Activated naive CD8-positive, alpha-beta T cell treated with anti-CD3 and anti-CD28 coated beads for 36 hours (primary cell): ENCODE results near the gene MIEF1. TPM values are rescaled to one million over a fixed set of nuclear protein-coding genes. Genes with fewer than 3 reads are reported as not detected.

Experiments used
- DNase-seq: peaks from one replicate; pipeline ENCODE4 v3.0.0; 2021
- H3K27ac Mint-ChIP-seq: one replicate; pipeline ENCODE4 v1.8.0; 2022; ENCODE audit warnings: mild to moderate bottlenecking, moderate library complexity, mixed read lengths
- H3K27me3 Mint-ChIP-seq: one replicate; pipeline ENCODE4 v1.8.0; 2022; ENCODE audit warnings: mild to moderate bottlenecking, mixed read lengths
- H3K36me3 Mint-ChIP-seq: one replicate; pipeline ENCODE4 v1.8.0; 2021; ENCODE audit warnings: mild to moderate bottlenecking, mixed read lengths
- H3K4me1 Mint-ChIP-seq: one replicate; pipeline ENCODE4 v1.8.0; 2021; ENCODE audit warnings: mixed read lengths
- H3K4me3 Mint-ChIP-seq: one replicate; pipeline ENCODE4 v1.8.0; 2022; ENCODE audit warnings: mild to moderate bottlenecking, moderate library complexity, mixed read lengths
- H3K9me3 Mint-ChIP-seq: one replicate; pipeline ENCODE4 v1.8.0; 2022; ENCODE audit warnings: mixed read lengths
- total RNA-seq, 2 experiments: library from RNA; stranded (reverse); gene quantifications; one replicate each; pipeline ENCODE4 v1.2.3, GENCODE V29; 2021

Gene MIEF1
- total RNA-seq, 2 experiments from 2014 or later: 62.9 to 65.0 TPM

GRCh38 chr22:39524089-39524752 lies 22.1 kb downstream of the MIEF1 start:
- no peaks in the 10 kb centered on the region for H3K9me3 Mint-ChIP-seq
- H3K36me3 Mint-ChIP-seq: peaks cover 69% of the 10 kb centered on the region
- DNase-seq: no peak
- peaks cover 65% of the 10 kb centered on the region for H3K4me1 Mint-ChIP-seq
- peak overlapping the region; percentile 40 for H3K4me3 Mint-ChIP-seq
- H3K27me3 Mint-ChIP-seq: peaks cover 10% of the 10 kb centered on the region
- peak overlapping the region; percentile 62 for H3K27ac Mint-ChIP-seq

GRCh38 chr22:39524753-39525657 lies 22.9 kb downstream of the MIEF1 start:
- no peaks in the 10 kb centered on the region for H3K9me3 Mint-ChIP-seq
- H3K36me3 Mint-ChIP-seq: peaks cover 76% of the 10 kb centered on the region
- H3K4me3 Mint-ChIP-seq: peak overlapping the region; percentile 40
- H3K27me3 Mint-ChIP-seq: peaks cover 9% of the 10 kb centered on the region
- H3K4me1 Mint-ChIP-seq: peaks cover 72% of the 10 kb centered on the region
- H3K27ac Mint-ChIP-seq: peak overlapping the region; percentile 86
- no peak for DNase-seq

- H3K4me1 Mint-ChIP-seq: peaks cover 76% of the 10 kb centered on the region
- H3K27ac Mint-ChIP-seq: peak overlapping the region; percentile 86
- peaks cover 78% of the 10 kb centered on the region for H3K36me3 Mint-ChIP-seq
- no peaks in the 10 kb centered on the region for H3K9me3 Mint-ChIP-seq
- H3K4me3 Mint-ChIP-seq: no peak overlapping the region
- H3K27me3 Mint-ChIP-seq: peaks cover 3% of the 10 kb centered on the region
- DNase-seq: no peak
Measured at GRCh38 chr22:39525658-39525975, 23.5 kb downstream of the MIEF1 start.

GRCh38 chr22:39526736-39527171 lies 24.7 kb downstream of the MIEF1 start:
- Mint-ChIP-seq H3K4me3 (peak overlapping the region; percentile 4), H3K27me3 (peaks cover under 1% of the 10 kb centered on the region), H3K27ac (peak overlapping the region; percentile 75), H3K9me3 (no peaks in the 10 kb centered on the region), H3K36me3 (peaks cover 76% of the 10 kb centered on the region), H3K4me1 (peaks cover 85% of the 10 kb centered on the region)
- DNase-seq: no peak

GRCh38 chr22:39527481-39527961 lies 25.4 kb downstream of the MIEF1 start:
- Mint-ChIP-seq H3K4me1 (peaks cover 80% of the 10 kb centered on the region), H3K36me3 (peaks cover 75% of the 10 kb centered on the region)

GRCh38 chr22:39528080-39528661 lies 26.1 kb downstream of the MIEF1 start:
- H3K4me3 Mint-ChIP-seq: peak overlapping the region; percentile 2
- no peaks in the 10 kb centered on the region for H3K27me3 Mint-ChIP-seq
- no peaks in the 10 kb centered on the region for H3K9me3 Mint-ChIP-seq
- peaks cover 70% of the 10 kb centered on the region for H3K36me3 Mint-ChIP-seq
- DNase-seq: no peak
- H3K4me1 Mint-ChIP-seq: peaks cover 74% of the 10 kb centered on the region
- peak overlapping the region; percentile 75 for H3K27ac Mint-ChIP-seq

More at GRCh38 chr22:39527481-39527961, 25.4 kb downstream of the MIEF1 start:
- no peak for DNase-seq
- H3K4me3 Mint-ChIP-seq: peak overlapping the region; percentile 37
- peak overlapping the region; percentile 75 for H3K27ac Mint-ChIP-seq
- H3K9me3 Mint-ChIP-seq: no peaks in the 10 kb centered on the region
- no peaks in the 10 kb centered on the region for H3K27me3 Mint-ChIP-seq

GRCh38 chr22:39528681-39529486 lies 26.8 kb downstream of the MIEF1 start:
- H3K27ac Mint-ChIP-seq: peak overlapping the region; percentile 78
- no peaks in the 10 kb centered on the region for H3K27me3 Mint-ChIP-seq
- H3K9me3 Mint-ChIP-seq: no peaks in the 10 kb centered on the region
- H3K4me3 Mint-ChIP-seq: peak overlapping the region; percentile 77
- peaks cover 69% of the 10 kb centered on the region for H3K4me1 Mint-ChIP-seq
- DNase-seq: peak; percentile 92
- H3K36me3 Mint-ChIP-seq: peaks cover 66% of the 10 kb centered on the region

- H3K27ac Mint-ChIP-seq: peak overlapping the region; percentile 78
- DNase-seq: no peak
- no peaks in the 10 kb centered on the region for H3K27me3 Mint-ChIP-seq
- H3K9me3 Mint-ChIP-seq: no peaks in the 10 kb centered on the region
- H3K4me1 Mint-ChIP-seq: peaks cover 67% of the 10 kb centered on the region
- H3K4me3 Mint-ChIP-seq: peak overlapping the region; percentile 77
- peaks cover 62% of the 10 kb centered on the region for H3K36me3 Mint-ChIP-seq
Measured at GRCh38 chr22:39529487-39529851, 27.4 kb downstream of the MIEF1 start.

GRCh38 chr22:39530116-39530515 lies 28.0 kb downstream of the MIEF1 start:
- DNase-seq: no peak
- no peaks in the 10 kb centered on the region for H3K9me3 Mint-ChIP-seq
- H3K36me3 Mint-ChIP-seq: peaks cover 56% of the 10 kb centered on the region
- H3K27me3 Mint-ChIP-seq: no peaks in the 10 kb centered on the region
- peak overlapping the region; percentile 11 for H3K27ac Mint-ChIP-seq
- H3K4me1 Mint-ChIP-seq: peaks cover 61% of the 10 kb centered on the region
- peak overlapping the region; percentile 77 for H3K4me3 Mint-ChIP-seq

GRCh38 chr22:39530692-39531331 lies 28.7 kb downstream of the MIEF1 start:
- H3K27ac Mint-ChIP-seq: peak overlapping the region; percentile 9
- H3K27me3 Mint-ChIP-seq: no peaks in the 10 kb centered on the region
- DNase-seq: no peak
- H3K9me3 Mint-ChIP-seq: no peaks in the 10 kb centered on the region
- peaks cover 49% of the 10 kb centered on the region for H3K36me3 Mint-ChIP-seq
- peak overlapping the region; percentile 96 for H3K4me3 Mint-ChIP-seq
- H3K4me1 Mint-ChIP-seq: peaks cover 54% of the 10 kb centered on the region

GRCh38 chr22:39532215-39533073 lies 30.4 kb downstream of the MIEF1 start, which contains the start of gene RPS19BP1:
Gene RPS19BP1 (minus strand): TSS chr22:39532748. CDS start chr22:39532738, 10 bp downstream.
- Mint-ChIP-seq H3K27me3 (no peaks in the 10 kb centered on the region), H3K9me3 (no peaks in the 10 kb centered on the region), H3K4me3 (peak within 1 kb of the TSS; percentile 96), H3K27ac (peak within 1 kb of the TSS; percentile 92), H3K4me1 (peaks cover 45% of the 10 kb centered on the region), H3K36me3 (peaks cover 42% of the 10 kb centered on the region)
- peak; percentile 99 for DNase-seq

- H3K4me3 Mint-ChIP-seq: no peak overlapping the region
- no peaks in the 10 kb centered on the region for H3K9me3 Mint-ChIP-seq
- DNase-seq: no peak
Measured at GRCh38 chr22:39534092-39534506, 32.0 kb downstream of the MIEF1 start.

GRCh38 chr22:39534591-39535356 lies 32.7 kb downstream of the MIEF1 start:
- Mint-ChIP-seq H3K4me3 (no peak overlapping the region), H3K27ac (no peak overlapping the region), H3K9me3 (no peaks in the 10 kb centered on the region), H3K36me3 (peaks cover 26% of the 10 kb centered on the region), H3K4me1 (peaks cover 24% of the 10 kb centered on the region), H3K27me3 (no peaks in the 10 kb centered on the region)
- peak; percentile 81 for DNase-seq

More at GRCh38 chr22:39534092-39534506, 32.0 kb downstream of the MIEF1 start:
- H3K27ac Mint-ChIP-seq: peak overlapping the region; percentile 14
- peaks cover 33% of the 10 kb centered on the region for H3K36me3 Mint-ChIP-seq
- peaks cover 30% of the 10 kb centered on the region for H3K4me1 Mint-ChIP-seq
- H3K27me3 Mint-ChIP-seq: no peaks in the 10 kb centered on the region
